Neural progenitor cell (in vitro differentiated cells): ENCODE results near the gene GTF2IRD2.
"Not testable (repeated sequence)": the region's sequence is repeated elsewhere in the genome, so short reads cannot be mapped to it uniquely, and the experiment has no call there.

Experiments used
- CTCF ChIP-seq: fragments of 200-600 bp; sonication (generic); IDR thresholded peaks from 2 replicates; pipeline ENCODE4 v1.5.1; 2017; ENCODE audit warnings: antibody characterized with exemption, mild to moderate bottlenecking
- EZH2 ChIP-seq: fragments of 200-600 bp; sonication (generic); IDR thresholded peaks from 2 replicates; pipeline ENCODE4 v1.6.1; 2017; ENCODE audit warnings: antibody characterized with exemption, mild to moderate bottlenecking, moderate library complexity
- EZH2phosphoT487 ChIP-seq: fragments of 200-600 bp; sonication (generic); IDR thresholded peaks from 2 replicates; pipeline ENCODE4 v1.6.1; 2017; ENCODE audit warnings: antibody characterized with exemption

DNA sequence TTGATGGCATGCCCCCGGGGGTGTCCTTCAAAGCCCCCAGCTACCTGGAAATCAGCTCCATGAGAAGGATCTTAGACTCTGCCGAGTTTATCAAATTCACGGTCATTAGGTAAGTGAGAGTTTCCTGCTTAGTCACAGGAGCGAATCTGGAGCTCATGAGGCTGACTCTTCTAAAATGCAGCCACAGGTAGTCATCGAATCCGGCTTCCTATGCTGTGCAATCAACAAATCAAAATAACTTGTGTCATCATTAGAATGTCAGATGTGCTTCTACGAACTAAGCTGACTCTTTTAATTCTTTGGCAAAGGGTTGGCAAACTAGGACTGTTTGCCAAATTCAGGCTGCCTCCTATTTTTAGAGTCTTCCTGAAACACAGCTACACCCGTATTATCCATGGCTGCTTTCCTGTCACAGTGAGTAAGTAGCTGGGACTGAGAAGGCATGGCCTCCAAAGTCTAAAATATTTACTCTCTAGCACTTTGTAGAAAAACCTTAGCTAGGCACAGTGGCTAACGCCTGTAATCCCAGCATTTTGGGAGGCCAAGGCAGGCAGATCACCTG, 97.4 kb downstream of the GTF2IRD2 start:
- TF ChIP-seq CTCF, EZH2phosphoT487, EZH2: not testable (repeated sequence)
